GM12875 (cell line): Measurements from ENCODE around the gene SRCIN1.

Source experiments
- H3K4me3 ChIP-seq: one replicate; pipeline ENCODE4 v1.5.1; 2011; ENCODE audit warnings: low read depth, low read length, control low read depth
- TF ChIP-seq, protein P1 (sequence below): IDR thresholded peaks from 2 replicates; pipeline ENCODE4 v1.5.1; 2011; ENCODE audit warnings: low read depth, mild to moderate bottlenecking, control low read depth, inconsistent platforms, low read length, moderate library complexity, borderline replicate concordance; ENCODE audit not compliant: insufficient read depth

SRCIN1 gene

DNA sequence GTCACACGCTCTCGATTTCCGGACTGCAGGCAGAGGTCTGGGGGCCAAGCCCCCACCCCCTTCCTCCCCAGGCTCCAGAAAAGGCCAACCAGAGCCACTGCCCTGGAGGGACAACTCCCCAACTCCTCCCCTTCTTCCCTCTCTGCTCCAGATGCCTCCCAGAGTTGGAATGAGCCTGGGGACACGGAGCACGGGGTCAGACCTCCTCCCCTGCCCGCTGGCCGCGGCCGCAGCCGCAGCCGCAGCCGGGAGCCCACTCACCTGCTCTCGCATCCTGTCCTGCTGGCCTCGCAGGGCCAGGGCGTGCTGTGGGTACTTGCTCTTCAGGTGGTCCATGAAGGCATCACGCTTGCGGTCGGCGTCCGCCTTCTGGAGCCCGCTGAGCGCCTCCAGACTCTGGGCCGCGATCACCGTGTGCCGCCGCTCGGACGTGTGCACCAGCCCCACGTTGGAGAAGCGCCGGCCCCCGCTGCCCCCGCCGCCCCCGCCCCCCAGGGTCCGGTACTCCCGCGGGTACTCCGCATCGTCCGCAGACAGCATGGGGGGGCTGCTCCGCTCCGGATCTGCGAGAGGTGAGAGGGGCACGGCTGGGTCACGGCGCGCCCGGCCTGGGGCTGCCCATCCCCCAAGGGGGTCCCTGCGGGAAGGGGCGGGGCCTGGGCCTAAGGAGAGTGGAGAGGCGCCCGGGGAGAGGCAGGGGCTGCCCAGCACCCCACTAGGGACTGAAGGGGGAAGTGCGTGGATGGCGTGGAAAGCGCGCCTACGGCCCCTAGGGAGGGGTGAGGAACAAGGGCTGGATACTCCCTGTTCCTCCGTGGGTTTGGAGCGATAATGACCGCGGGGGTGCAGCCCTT is 27.3 kb downstream of the SRCIN1 start:
- no peak overlapping the region for H3K4me3 ChIP-seq
- TF ChIP-seq, protein P1, sequence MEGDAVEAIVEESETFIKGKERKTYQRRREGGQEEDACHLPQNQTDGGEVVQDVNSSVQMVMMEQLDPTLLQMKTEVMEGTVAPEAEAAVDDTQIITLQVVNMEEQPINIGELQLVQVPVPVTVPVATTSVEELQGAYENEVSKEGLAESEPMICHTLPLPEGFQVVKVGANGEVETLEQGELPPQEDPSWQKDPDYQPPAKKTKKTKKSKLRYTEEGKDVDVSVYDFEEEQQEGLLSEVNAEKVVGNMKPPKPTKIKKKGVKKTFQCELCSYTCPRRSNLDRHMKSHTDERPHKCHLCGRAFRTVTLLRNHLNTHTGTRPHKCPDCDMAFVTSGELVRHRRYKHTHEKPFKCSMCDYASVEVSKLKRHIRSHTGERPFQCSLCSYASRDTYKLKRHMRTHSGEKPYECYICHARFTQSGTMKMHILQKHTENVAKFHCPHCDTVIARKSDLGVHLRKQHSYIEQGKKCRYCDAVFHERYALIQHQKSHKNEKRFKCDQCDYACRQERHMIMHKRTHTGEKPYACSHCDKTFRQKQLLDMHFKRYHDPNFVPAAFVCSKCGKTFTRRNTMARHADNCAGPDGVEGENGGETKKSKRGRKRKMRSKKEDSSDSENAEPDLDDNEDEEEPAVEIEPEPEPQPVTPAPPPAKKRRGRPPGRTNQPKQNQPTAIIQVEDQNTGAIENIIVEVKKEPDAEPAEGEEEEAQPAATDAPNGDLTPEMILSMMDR: no peak

DNA sequence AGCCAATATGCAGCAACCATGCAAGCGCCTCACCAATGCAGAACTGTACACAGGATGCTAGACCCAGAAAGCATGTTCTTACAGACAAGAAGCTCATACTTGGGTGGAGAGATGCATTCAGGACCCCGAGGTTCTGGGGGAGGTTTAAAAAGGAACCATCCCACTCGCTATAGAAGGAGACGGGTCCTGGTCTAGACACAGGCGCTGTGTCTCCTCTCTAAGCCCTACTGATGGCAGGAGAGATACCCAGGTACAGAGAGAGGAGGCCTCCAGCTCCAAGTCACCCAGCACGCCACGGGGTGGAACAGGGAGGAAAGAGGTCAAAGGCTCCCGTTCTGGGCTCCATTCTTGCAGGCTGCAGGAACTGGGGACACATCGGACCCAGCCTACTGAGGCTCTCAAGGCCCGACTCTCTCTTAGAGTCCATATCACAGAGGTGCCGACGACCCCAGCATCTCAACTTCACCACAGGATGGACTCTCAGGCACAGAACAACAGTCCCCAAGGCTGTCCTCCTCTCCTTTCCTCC is 28.0 kb downstream of the SRCIN1 start:
- H3K4me3 ChIP-seq: no peak overlapping the region
- TF ChIP-seq, protein P1: no peak

DNA sequence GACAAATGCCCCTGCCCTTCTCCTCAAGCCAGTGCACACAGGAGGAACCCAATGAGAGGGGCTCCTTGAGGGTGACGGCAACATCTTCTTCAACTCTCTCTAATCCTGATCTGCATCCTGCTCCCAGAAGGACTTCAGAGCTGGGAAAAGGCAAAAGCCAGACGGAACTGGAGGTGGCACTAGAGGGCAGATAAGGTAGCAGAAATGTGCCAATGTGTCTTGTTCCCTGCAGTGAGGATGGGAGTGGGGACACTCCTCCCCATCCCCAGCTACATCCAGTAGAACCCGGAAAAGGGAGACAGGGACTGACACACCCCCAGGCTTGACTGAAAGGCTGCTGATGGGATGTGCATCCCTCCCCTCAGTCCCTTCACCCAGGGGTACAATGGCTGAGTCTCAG is 28.5 kb downstream of the SRCIN1 start:
- TF ChIP-seq, protein P1: no peak

DNA sequence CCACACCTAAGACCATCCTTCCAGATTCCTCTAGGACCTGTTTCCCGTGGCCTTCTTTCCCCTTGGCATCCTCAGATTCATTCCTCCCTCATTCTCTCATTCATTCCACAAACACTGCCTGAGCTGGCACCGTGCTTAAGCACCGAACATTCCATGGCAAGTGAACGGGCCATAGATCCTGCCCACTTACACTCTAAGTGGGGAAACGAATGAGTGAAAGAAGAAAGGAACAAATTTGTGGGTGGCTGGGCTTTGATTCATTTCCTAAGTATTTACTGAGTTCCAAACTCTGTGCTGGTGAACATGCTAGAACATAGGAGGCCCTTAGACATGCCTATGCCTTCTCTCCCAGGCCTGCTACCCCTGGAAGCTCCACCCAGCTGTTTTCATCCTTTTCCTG is 30.0 kb downstream of the SRCIN1 start:
- TF ChIP-seq, protein P1: no peak
- H3K4me3 ChIP-seq: no peak overlapping the region

More for the DNA sequence above, 28.5 kb downstream of the SRCIN1 start:
- H3K4me3 ChIP-seq: no peak overlapping the region

DNA sequence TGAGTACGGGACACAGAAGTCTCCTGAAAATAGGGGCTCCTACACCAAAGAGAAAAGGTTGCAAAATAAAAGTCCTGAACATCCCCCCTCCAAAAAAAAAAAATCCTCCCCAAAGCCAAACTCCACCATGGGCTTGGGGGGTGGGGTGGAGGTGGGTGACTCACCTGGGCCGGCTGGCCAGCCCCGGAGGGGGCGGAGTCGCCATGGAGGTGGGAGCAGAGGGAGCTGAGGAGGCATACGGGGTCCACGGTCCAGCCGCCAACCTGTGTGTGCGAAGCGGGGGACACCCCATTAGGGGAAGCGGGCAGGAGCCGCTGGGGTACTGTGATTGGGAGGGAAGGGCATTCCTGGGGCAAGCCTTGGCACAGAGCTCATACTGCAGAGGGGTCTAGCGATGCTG is 31.0 kb downstream of the SRCIN1 start:
- TF ChIP-seq, protein P1: no peak
- H3K4me3 ChIP-seq: no peak overlapping the region

DNA sequence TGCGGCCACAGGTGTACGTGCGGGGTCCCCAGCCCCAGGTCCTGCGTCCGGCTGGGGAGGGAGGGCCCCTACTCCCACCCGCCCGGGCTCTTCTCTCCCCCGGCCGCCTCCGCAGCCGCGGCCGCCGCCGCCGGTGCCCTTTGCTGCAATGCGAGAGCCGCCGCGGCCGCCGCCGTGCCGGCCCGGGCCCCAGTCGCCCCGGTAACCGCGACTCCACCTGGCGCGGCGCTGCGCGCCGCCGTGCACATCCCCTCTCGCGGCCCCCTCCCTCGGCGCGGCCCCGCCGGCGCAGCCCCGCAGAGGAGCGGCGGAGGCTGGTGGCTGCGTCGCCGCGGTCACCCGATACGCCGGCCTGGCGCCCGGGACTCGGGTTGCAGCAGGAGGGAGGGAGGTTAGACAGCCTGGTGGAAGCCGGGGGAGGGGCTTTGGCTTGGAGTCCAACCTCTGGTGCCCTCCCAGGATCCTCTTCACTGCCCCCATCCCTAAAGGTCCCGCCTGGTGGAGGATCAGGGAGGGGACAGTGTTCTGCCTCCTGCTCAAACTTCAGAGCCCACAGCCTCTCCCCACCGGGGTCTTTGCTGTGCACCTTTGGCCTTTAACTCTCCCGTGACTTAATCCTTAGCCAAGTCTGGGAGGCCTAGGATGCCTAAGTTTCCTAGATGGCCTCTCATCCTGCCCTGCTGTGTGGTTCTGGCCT is 32.9 kb downstream of the SRCIN1 start:
- TF ChIP-seq, protein P1: no peak
- H3K4me3 ChIP-seq: no peak overlapping the region
